ENCODE data around the gene UPP2.

Gene UPP2

DNA sequence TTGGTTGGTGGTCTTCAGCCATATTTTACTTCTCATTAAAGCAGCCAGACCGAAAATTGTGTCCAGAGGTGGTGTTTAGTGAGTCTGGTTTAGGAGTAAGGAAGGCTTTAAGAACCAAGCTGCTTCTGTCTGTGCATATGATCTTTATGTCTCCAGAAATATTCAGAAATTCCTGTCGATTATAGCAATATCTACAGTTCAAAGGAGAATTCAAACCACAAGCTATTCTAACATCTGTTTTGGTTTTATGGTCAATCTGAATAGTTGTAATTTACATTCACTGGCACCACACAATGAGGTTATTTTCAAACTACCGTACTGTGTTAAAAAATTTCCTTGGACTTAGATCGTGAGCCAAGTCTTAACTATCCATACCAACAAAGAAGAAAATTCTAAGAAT is 11.3 kb downstream of the UPP2 start:
- DNase-seq = no peak

DNA sequence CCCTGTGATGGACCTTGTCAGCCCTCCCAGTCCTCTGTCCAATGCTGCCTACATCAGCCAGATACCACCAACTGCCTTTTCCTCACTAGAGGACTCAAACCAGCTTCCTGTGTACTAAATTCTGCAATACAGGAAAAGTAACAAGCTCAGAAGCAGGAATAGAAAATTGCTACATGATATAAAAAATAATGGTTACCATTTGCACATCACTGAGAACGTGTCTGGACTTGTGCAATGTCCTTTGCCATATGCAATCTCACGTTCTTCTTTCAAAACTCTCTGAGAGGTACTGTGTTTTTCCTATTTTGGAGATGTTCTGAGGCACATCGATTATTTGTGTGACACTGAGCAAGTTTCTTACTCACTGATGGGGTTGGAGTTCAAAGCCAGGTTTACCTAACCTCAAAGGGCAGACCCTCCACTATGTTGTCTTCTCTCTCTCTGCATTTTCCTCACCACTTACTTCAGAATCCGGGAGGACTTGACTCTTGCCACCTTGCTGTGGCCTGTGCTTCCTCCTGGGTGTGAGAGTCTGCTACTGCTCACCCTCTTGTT is 12.1 kb downstream of the UPP2 start:
- no peak for DNase-seq

DNA sequence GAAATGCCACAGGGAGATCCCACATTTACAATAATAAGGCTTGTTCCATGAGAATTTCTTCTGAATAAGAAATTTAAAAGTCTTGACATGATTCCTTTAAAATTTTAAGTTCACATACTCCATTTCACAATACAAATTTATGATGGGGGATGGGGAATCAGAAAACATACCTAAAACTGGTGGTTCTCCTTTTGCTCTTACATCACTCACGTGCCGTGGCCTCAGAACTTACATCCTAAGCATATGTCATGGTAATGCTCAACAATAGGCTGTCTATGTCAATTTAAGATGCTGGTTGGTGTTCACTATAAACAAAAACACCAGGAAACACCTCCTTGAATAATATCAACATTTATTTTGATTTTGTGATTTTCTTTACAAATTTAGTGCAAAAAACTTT is 12.8 kb downstream of the UPP2 start:
- DNase-seq = no peak

DNA sequence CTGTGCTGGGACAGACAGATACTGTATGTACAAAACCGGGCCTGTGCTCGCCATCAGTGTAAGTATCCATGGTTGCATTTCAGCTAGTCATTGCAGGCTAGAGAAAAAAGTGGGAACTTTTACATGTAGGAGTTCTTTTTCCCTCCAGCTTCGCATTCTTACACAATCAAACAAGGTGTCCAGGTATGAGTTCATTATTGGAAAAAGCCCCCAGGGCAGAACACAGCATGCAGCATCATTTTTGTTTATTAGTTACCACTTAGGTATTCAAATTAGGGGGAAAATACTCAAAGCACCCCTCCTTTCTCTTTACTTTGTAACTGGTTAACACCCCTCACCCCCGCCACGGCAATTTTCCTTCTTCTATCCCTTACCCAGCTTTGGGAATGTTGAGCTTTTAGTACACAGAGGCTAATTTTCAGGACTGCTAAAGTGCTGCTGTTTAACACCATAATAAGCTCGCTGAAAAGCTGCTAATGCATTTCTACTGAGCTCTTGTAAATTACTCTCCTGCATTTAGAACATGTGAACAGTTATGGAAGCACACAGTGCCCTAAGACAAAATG is 13.6 kb downstream of the UPP2 start:
- no peak for DNase-seq

DNA sequence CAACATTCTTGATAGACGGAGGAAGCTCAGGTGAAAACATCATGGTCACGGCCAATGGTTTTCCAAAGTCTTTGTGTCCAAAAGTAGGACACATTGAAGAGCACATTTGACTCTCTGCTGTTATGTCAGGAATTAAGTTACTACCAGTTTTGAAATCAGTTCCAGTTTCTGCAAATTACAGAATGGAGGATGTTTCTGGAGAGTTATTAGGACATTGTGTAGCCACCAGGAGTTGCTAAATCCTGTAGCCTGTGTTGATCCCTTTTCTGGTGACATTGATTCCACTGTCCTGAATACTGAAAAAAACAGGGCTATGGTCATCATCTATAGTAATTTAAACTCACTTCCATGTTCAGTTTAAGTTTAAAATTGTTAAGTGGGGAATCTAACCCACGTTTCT is 15.3 kb downstream of the UPP2 start:
- DNase-seq = no peak

DNA sequence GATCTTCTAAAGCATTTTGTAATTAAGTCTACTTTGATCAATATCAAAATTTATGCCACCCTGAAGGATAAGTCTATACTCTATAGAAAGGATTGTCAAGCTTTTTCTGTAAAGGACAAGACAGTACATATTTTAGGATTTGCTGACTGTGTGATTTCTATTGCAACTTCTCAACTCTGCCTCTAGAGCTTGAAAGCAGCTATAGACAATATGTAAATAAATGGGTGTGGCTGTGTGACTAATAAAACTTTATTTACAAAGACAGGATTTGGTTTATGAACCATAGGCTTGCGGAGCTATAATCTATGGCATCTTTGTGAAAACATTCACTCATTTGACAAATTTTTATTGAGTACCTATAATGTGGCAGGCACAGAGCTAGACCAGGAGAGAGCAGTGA is 18.4 kb downstream of the UPP2 start:
- DNase-seq = no peak

DNA sequence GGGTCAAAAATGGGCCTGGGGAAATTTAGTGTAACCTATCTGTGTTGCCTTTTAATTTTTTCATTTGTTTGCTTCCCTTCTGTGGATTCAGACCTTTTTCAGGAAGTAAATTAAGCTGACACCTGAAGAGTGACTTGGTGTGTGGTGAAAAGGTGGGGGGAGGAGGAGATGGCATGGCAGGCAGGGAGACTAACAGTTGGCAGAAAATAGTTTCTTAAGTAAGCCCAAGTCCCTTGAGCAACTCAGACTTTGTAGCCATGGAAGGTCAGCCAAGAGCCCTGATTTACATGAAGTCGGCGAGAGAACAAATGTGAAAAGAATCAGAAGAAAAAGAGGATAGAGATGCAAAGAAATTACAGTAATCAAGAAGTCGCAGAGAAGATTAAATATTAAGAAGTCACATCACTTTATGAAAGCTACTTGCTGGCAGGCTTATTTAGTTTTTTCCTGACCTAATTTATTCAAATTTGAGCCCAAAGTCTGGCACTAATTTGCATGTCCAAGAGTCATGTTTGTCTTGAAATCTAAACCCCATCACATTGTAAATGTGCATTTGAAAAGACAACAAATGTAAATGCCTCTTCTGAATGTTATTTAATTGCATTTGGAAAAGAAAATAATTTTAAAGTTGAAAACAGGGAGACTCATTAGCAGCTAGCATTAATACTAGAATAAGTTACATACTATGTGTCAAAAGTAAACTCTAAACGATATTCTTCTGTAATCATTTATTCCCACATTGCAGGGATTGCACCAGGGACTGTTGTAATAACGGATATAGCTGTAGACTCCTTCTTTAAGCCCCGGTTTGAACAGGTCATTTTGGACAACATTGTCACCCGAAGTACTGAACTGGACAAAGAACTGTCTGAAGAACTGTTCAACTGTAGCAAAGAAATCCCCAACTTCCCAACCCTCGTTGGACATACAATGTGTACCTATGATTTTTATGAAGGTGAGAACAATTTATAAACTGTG is 19.3 kb downstream of the UPP2 start:
- DNase-seq = no peak

DNA sequence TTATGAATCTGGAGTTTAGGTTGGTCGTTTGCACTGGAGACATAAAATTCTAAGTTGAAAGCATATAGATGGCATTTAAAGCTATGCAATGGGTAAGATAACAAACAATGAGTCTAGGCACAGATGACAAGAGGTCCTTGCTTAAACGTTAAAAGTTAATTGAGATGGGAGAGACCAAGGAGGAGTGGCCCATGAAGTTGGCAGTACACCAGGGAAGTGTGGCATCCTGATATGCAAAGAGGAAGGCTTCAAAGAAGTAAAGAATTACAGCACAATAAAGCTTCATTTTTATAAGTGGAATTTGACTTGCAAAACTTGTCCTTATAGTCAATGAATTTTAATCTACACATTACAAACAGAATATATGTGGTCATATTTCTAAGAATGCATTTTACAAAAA is 23.2 kb downstream of the UPP2 start:
- DNase-seq = no peak

DNA sequence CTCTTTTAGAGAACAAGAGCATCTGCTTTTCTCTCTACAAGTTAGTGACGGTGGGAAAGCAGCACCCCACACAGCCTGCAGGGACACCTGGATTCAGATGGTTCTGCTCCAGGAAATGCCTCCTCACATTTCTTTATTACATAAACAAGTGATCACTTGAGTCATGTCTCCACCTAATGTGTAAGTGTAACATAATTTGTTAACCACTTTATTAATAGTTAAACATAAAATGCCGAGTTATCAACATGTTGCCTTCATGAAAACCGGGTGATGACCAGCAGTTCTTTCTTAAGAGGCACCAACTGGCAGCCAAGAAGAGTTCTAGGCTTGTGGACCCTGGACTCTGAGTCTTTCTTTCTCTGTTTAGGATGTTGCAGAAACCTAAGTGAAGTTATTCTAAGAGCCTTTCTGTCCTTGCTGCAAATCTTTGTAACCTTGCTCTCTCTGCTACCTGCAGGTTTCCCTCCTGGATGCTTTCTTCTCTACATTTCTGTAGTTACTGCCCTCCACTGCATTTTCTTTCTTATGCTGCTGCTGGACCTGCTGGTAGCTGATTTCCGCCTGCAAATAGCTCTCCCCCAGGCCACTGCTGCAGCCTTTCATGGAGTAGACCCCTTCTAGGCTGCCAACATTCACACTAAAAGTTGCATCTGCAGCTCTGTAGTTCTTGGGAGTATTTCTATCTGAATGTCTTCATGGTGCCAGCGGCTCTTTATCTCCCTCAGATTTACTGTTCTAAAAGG is 24.3 kb downstream of the UPP2 start:
- DNase-seq = no peak

DNA sequence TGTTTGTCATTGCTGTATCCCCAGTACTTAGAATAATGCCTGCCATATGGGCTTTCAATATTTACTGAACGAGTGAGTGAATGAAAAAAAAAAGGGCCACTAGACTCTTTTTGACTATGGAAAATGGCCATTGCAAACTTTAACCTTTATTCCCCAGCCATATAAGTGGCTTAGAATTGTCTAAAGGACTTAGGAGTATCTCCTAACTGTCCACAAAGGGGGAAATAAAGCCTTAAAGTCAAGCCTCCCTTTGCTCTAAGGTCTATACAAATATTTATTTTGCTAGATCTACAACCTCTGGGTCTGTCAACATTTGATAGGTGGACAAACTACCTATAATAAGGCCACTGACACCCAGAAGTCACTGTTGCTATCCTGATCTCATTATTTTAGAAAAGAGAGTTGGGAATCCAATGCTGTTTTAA is 25.7 kb downstream of the UPP2 start:
- no peak for DNase-seq

DNA sequence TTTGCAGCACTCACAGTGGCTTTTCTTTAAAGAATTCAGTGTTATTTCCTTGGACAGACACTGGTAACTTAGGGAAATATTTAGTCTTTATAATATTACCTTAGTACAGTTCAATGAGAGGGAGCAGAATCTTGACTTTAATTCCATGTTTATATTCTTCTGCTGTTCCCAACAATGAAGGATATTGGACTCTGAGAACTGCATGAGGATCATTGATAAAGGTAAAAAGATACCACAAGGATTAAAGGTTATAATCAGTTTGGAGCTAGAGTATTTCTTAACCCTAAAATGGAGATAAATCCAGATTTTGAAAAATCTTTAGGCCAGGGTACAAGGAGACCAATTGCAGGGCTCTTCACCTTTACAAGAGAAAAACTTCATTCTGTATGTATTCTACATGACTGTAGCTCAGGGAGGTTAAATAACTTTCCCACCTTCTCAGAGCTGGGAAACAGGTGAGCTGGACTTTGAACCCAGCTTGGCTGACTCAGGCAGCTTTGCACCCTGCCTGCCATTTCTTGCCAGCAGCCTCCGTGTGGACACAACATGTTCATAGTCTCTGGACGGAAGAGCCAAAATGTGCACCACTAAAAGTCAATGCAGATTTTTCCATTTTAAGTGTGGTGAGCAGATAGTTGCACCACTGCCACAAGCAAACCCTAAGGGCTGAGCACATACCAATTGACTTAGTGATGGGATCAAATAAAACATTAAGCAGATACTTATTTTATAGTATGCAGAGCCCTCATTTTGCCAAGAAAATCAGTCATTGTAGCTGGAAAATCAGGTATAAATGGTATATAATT is 26.7 kb downstream of the UPP2 start:
- DNase-seq = no peak

DNA sequence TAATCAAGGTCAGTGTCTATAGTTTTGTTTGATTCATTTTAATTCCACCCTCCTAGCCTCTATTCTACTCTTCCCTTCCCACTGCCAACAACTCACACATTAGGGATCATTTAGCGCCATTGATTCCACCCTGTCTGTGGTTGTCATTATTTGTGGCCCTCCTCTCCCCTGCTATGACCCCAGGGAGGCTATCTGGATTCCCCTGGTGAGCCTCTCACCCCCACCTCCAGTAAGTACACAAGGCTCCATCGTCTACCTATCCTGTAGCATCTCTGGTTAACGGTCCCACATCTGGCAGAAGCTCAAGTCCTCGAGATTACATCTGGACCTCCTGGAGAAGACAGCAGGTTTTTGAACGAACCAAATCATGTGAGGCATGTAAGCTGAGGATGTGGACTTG is 27.4 kb downstream of the UPP2 start:
- no peak for DNase-seq

DNA sequence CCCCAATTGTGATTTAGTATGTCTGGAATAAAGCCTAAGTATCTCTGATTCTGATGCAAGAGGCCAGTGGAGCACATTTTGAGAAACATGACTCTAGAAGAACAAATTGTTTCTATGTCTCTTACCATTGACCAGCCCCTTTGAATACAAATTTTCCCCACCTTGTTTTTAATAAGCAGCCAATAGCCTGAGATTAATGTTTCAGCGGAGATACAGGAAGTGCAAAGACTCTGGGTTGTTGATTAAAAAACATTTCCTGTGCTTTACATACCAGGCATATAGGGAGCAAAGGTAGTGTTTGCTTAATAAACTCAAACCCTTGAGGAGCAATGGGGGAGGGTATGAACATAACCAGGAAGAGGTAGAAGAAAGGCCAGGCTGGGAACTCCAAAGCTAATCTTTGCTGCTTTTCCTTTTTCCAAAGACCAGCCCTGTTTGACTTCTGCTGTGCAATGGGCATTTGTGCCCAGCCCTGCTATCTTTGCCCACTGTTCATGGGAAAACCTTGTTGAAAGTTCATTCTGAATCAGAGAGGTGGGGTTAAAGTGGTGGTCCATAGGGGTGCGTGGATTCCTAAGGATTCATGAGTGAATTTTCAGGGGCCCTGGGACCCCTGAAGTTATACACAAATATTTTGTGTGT is 29.3 kb downstream of the UPP2 start:
- no peak for DNase-seq

DNA sequence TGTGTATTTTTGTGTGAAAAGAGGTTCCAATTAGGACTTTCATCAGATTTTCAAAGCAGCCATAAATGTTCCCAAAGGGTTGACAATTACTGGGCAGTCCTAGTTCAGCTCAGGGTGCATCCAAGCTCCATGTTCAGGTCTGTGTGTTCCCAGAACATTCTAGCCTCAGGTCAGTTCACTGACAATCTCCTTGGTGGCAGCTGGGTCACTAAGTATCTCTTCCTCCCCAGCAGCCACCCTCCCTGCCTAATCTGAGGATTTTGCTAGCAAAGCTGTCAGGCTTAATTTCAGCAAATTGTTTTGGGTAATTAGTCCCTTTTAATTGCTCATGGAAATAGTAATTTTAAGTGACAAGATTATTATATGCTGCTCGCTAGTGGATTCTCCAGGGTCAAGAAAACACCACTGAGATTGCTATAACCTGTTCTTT is 29.8 kb downstream of the UPP2 start:
- DNase-seq = no peak

DNA sequence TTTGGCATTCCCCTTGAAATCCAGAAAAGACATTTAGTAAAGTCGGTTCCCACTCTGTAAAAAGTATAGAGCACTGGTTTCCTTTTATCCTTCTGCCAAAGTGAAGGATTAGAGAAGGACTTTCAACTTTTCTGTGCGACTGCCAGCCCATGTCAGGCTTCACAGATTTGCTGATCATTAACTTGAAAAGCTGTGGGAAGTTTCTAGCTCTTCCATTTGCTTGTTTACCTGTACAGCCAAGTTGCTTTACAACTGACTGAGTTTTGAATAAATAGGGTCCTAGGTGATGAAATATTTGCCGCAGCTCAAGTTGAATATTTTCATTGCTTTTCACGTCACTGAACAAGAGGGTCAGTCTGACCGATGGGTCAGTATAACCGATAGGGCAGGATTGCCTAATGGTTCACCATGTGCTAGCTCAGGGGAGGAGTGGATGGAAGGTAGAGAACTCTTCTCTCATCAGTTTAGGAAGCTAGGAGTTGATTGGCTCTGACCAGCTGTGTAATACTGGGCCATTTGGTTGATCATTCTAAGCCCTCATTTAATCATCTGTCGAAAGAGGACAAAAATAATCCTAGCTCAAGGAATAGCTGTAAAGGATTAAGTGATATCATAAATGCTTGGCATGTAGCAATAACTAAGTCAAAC is 30.4 kb downstream of the UPP2 start:
- DNase-seq = no peak

DNA sequence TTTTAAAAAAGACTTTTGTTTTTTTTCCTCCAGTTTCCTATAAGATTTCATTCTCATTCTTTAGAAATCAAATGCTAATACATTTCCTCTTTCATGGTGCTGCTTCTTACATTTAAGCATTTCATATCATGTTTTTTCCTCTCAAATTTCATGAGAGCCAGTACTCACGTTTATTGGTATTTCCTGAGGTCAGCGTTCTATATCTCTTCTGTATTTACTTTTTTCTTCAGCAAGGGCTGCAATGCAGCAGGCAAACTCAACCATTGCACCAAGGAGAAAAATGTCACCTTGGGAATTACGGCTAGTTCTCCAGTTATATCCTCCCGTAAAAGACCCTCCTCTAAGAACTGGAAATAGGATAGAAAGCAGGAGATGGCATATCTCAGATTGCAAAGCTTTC is 32.4 kb downstream of the UPP2 start:
- no peak for DNase-seq

DNA sequence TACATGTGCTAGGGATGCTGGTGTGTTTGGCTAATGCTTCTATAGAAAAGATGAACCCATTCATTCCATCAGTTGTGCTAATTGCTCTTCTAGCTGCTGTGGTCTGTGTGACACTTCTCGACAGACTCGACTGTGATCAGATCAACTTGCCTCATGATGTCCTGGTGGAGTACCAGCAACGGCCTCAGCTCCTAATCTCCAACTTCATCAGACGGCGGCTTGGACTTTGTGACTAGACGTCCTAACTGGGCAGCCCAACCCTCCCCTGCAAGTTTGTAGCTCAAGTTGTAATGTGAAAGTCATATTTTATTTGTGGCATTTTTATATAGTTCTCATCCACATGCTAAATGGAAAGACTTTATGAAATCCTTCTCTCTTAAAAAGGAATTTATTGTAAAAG is 33.0 kb downstream of the UPP2 start:
- no peak for DNase-seq

DNA sequence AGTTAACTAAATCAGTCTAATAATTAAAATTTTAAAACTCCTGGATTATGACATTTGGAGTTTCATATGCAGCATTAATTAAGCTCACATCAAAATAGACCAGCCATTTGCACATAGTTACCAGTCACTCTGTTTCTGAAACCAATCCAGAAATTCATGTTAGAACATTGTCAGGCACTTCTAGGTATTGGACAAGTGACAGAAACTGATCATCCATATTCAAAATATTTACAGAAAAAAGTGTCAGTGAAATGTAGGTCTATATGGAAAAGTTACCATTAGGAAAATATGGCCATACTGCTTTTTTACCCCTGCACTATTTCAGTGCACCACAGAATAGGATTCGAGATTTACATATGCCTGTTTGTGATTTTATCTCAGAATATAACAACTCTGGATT is 33.4 kb downstream of the UPP2 start:
- no peak for DNase-seq

DNA sequence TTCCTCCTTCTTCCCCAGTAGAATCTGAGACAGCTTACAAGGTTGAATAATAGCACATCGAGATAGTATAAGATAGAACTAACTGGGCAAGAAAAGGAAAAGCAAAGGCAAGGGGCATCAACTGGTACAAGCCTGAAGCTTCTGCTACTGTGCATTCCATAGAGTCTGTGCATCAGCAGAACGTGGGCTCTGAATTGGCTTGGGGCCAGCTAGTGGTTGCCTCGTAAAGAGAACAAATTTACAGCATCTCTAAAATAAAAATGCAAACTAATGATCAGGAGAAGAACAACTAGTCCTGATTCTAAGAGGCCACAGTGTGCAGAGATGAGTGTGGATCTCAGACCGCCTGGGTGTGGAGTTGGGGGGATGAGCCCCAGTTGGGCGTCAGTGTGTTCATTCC is 36.6 kb downstream of the UPP2 start:
- no peak for DNase-seq

DNA sequence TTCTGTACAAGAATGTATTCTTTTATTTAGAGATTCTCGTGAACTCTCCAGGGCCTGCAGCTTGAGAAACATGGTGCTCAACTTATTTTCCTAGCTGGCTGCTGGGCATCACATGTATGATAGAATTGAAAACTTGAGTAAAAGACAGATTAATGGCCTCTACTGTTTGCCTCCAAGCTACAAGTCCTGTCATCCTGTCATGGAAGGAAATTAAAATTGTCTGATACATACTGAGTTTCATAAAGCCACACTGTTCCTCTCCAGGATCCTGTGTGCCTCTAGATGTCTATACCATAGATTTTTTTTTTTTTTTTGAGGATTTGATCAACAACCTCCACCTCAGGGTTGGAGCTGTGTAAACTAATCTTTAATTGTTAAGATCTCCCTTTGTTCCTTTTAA is 38.5 kb downstream of the UPP2 start:
- no peak for DNase-seq

DNA sequence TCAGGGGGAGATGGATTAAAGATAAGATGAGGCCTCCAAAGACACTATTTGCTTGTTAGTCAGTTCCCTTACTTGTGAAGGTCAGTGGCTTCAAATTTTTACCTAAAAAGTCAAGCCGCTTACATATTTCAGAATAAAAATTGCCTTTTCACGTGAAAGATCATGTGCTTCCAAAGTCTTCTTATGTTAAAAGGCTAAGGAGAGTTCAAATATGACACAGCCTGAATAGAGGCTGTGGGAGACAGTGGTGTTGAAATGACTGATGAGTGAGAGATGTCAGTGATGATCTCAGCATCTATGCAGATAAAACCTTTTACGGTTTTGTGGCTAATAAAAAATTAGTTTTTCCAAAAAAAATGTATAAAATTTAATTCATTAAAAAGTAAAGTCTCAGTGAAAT is 40.5 kb downstream of the UPP2 start:
- no peak for DNase-seq

Measured in T-helper 2 cell (primary cell).